COLO668 (cell line): ENCODE data around the gene CEACAM20.
"Not testable (repeated sequence)": the region's sequence is repeated elsewhere in the genome, so short reads cannot be mapped to it uniquely, and the experiment has no call there.

Experiments used
- DNase-seq: peaks from one replicate; lab custom pipeline; 2025; ENCODE audit not compliant: unreplicated experiment; lab: John Stamatoyannopoulos, UW

The CEACAM20 gene

GRCh38 chr19:44498988-44499387 is 30.5 kb downstream of the CEACAM20 start:
- DNase-seq, result no peak

DNA sequence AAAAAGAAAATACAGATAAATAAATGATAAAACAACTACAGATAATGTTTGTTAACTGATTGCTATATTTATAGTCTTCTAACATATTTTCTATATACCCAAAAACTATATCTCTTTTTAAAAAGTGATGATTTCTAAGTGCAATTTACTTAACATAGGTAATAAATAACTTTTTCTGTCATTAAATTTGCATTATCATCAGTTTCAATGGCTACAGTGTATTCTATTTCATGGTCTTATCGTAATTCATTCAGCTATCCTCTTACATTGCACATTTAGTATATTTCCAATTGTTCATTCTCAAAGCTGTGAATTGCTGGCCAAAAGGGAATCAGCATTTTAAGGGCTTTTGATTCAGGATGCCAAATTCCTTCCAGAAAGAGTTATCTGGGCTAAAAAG is 32.8 kb downstream of the CEACAM20 start:
- no peak for DNase-seq

GRCh38 chr19:44476559-44477408 is 52.7 kb downstream of the CEACAM20 start:
- DNase-seq, result peak; percentile 2

DNA sequence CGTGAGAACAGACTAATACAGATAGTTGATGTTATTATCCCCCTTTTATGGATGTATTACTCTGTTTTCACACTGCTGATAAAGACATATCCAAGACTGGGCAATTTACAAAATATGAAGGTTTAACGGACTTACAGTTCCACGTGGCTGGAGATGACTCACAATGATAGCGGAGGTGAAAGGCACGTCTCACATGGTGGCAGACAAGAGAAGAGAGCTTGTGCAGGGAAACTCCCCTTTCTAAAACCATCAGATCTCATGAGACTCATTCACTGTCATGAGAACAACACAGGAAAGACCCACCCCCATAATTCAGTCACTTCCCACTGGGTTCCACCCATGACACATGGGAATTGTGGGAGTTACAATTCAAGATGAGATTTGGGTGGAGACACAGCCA is 60.7 kb downstream of the CEACAM20 start:
- DNase-seq, result not testable (repeated sequence)

DNA sequence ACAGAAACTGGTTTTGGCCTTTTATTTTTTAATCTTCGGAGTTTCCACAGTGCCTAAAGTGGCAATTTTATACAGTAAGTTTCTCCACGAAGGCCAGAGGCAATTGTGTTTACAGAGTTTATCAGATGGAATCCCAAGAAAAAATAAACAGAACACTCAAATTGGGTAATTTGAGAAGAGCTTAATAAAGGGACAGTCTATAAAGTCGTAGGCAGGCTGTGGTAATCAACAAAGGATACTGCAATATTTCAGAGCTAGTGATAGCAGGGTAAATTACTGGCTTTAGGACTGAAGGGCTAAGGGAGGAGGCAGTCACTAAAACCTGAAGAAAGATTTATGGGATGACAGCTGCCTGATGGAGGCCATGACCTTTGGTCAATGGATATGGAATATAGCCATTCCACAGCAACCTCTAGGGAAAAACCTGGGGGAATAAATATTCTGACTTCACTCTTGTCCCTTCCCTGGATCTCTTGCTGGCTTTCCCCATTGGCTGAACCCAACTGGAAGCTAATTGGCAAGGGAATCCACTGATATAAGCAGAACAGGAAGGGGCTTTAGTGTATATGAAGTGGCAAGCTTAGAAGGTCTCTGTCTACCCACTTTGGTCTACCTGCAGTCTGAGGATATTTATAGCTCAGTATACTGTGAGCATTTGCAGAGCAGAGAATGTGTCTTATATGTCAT is 66.7 kb downstream of the CEACAM20 start:
- DNase-seq, result not testable (repeated sequence)
